Parathyroid adenoma (tissue), 2 donors: ENCODE measurements around the gene OSTF1.

Experiments used
- H2AFZ ChIP-seq: fragments of 300-600 bp; sonication (generic); one replicate; pipeline ENCODE4 v1.7.0; 2017; ENCODE audit warnings: antibody characterized with exemption, mild to moderate bottlenecking
- H3K27ac ChIP-seq: fragments of 300-600 bp; sonication (generic); one replicate; pipeline ENCODE4 v1.7.0; 2017
- H3K27me3 ChIP-seq: fragments of 300-600 bp; sonication (generic); one replicate; pipeline ENCODE4 v1.7.0; 2017; ENCODE audit warnings: low read length; ENCODE audit not compliant: control insufficient read depth, insufficient read depth
- H3K36me3 ChIP-seq: fragments of 300-600 bp; sonication (generic); one replicate; pipeline ENCODE4 v1.7.0; 2017; ENCODE audit warnings: low read length; ENCODE audit not compliant: control insufficient read depth, insufficient read depth
- H3K4me1 ChIP-seq: fragments of 300-600 bp; sonication (generic); one replicate; pipeline ENCODE4 v1.7.0; 2017; ENCODE audit warnings: control low read depth
- H3K4me2 ChIP-seq: fragments of 300-600 bp; sonication (generic); one replicate; pipeline ENCODE4 v1.7.0; 2017; ENCODE audit warnings: low read length
- H3K4me3 ChIP-seq: fragments of 300-600 bp; sonication (generic); one replicate; pipeline ENCODE4 v1.7.0; 2017; ENCODE audit warnings: low read depth, low read length
- H3K79me2 ChIP-seq: fragments of 300-600 bp; sonication (generic); one replicate; pipeline ENCODE4 v1.7.0; 2017; ENCODE audit warnings: control low read depth
- H3K9ac ChIP-seq: fragments of 300-600 bp; sonication (generic); one replicate; pipeline ENCODE4 v1.7.0; 2017; ENCODE audit warnings: mild to moderate bottlenecking
- H3K9me3 ChIP-seq: fragments of 300-600 bp; sonication (generic); one replicate; pipeline ENCODE4 v1.7.0; 2017; ENCODE audit warnings: low read length; ENCODE audit not compliant: control insufficient read depth
- TF ChIP-seq, protein P1 (sequence below): fragments of 300-600 bp; sonication (generic); IDR thresholded peaks from one replicate; pipeline ENCODE4 v1.7.0; 2017; ENCODE audit warnings: antibody characterized with exemption, mild to moderate bottlenecking
- donor health status: primary hyperparathyroidism.

OSTF1 gene

DNA sequence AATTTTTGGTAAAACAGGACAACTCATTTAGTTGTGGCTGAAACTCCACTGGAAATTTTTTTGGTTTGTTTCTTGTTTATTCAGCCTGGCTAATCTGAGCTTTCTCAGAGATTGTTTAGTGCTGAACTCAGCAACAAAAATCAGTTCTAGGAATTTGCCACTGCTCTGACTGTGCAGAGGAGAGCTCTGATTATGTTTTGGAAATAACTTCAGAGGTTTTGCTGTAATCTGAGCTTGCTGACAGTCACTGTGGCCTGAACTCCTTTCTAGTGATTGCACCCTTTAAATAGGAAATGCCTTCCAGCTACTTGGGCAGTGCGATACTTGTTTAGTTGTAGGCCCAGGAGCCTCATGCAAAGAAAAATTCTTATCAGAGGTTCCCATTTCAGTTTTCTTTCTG, 60.2 kb downstream of the OSTF1 start:
- Histone ChIP-seq H3K79me2 (no peaks in the 10 kb centered on the region), H3K27ac (peak overlapping the region; percentile 88), H3K27me3 (no peaks in the 10 kb centered on the region), H3K9me3 (no peaks in the 10 kb centered on the region), H2AFZ (no peak overlapping the region), H3K4me3 (peak overlapping the region; percentile 28), H3K9ac (no peak overlapping the region), H3K4me1 (peaks cover 7% of the 10 kb centered on the region), H3K36me3 (no peaks in the 10 kb centered on the region), H3K4me2 (peak overlapping the region; percentile 56)
- TF ChIP-seq, protein P1, sequence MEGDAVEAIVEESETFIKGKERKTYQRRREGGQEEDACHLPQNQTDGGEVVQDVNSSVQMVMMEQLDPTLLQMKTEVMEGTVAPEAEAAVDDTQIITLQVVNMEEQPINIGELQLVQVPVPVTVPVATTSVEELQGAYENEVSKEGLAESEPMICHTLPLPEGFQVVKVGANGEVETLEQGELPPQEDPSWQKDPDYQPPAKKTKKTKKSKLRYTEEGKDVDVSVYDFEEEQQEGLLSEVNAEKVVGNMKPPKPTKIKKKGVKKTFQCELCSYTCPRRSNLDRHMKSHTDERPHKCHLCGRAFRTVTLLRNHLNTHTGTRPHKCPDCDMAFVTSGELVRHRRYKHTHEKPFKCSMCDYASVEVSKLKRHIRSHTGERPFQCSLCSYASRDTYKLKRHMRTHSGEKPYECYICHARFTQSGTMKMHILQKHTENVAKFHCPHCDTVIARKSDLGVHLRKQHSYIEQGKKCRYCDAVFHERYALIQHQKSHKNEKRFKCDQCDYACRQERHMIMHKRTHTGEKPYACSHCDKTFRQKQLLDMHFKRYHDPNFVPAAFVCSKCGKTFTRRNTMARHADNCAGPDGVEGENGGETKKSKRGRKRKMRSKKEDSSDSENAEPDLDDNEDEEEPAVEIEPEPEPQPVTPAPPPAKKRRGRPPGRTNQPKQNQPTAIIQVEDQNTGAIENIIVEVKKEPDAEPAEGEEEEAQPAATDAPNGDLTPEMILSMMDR: no peak

DNA sequence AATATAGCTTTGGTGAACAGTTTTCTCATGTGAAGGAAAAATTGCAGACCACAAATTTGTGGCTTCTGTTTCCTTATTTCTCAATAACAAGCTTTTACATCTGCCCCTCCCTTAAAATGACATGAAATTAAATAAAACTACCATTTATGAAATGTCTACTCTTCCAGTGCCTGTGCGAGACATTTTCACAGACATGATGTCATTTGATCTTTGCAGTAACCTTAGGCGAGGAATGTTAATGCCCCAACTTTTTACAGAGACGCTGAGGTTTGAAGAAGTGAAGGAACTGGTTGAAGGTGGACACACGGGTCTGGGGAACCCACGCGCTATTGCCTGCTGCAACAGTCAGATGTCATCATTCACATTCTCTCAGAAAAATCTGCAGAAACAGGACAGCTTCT, 61.5 kb downstream of the OSTF1 start:
- H3K79me2 ChIP-seq: no peaks in the 10 kb centered on the region
- H3K9me3 ChIP-seq: no peaks in the 10 kb centered on the region
- peak overlapping the region; percentile 88 for H3K27ac ChIP-seq
- peaks cover 7% of the 10 kb centered on the region for H3K4me1 ChIP-seq
- no peak overlapping the region for H2AFZ ChIP-seq
- H3K4me3 ChIP-seq: peak overlapping the region; percentile 23
- H3K36me3 ChIP-seq: no peaks in the 10 kb centered on the region
- peak overlapping the region; percentile 39 for H3K4me2 ChIP-seq
- H3K9ac ChIP-seq: no peak overlapping the region
- H3K27me3 ChIP-seq: no peaks in the 10 kb centered on the region
- TF ChIP-seq, protein P1: no peak

DNA sequence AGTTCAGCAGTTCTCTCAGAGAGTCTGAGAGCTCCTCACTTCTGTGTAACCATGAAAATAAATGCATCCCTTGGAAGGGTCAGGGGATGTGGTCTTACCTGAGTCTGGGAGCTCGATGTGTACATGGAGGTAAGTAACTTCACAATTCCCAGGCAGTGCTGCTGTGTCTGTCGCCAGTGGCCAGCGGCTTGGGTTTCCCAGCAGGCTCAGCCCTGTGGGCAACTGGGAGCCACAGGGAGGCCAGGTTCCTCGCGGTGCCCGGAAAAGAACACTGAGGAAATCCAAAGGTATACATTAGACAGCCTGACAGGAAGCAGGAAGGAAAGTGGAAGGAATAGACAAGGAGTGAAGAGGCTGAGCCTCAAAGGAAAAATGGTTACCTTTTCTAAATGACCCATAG, 62.2 kb downstream of the OSTF1 start:
- H3K4me1 ChIP-seq: peaks cover 7% of the 10 kb centered on the region
- H3K36me3 ChIP-seq: no peaks in the 10 kb centered on the region
- no peaks in the 10 kb centered on the region for H3K27me3 ChIP-seq
- peak overlapping the region; percentile 88 for H3K27ac ChIP-seq
- H2AFZ ChIP-seq: no peak overlapping the region
- TF ChIP-seq, protein P1: no peak
- peak overlapping the region; percentile 39 for H3K4me2 ChIP-seq
- no peaks in the 10 kb centered on the region for H3K9me3 ChIP-seq
- no peak overlapping the region for H3K9ac ChIP-seq
- peak overlapping the region; percentile 23 for H3K4me3 ChIP-seq
- no peaks in the 10 kb centered on the region for H3K79me2 ChIP-seq

DNA sequence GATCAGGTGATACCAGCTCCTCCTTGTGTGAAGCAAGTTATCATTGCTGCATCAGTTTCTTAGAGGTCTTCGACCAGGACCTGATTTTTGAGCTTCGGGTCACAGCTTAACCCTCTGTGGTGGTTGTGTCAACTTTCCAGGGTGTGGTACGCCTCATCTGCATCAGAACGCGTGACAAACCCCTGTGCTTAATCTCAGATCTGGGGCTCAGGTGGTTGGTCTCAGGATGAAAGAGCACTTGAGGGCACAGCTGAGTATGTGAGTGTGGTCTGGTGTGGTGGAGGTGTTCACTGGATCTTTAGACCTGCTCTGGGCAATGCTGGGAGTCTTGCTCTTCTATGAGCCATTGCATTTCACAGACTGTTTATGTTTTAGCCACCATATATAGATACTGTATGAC, 64.1 kb downstream of the OSTF1 start:
- Histone ChIP-seq H3K4me3 (no peak overlapping the region), H3K9ac (no peak overlapping the region), H3K27ac (no peak overlapping the region), H3K27me3 (no peaks in the 10 kb centered on the region), H3K9me3 (no peaks in the 10 kb centered on the region), H3K4me1 (peaks cover 7% of the 10 kb centered on the region), H2AFZ (no peak overlapping the region), H3K79me2 (no peaks in the 10 kb centered on the region), H3K4me2 (peak overlapping the region; percentile 11), H3K36me3 (no peaks in the 10 kb centered on the region)
- TF ChIP-seq, protein P1: no peak

DNA sequence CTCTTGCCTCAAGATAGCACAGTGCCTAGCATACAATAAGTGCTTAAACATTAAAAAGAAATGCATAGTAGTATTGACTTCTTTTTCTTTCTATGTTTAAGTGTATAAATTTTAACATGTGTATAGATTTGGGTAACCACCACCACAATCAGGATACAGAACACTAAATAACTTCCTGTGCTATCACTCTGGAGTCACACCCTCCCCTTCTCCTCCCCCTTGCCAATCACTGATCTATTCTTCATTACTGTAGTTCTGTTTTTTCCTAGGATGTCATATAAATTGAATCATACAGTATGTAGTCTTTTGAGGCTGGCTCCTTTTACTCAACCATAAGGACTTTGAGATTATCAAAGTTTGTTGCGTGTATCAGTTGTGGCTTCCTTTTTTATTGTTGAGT, 68.5 kb downstream of the OSTF1 start:
- H3K36me3 ChIP-seq: no peaks in the 10 kb centered on the region
- H3K9me3 ChIP-seq: no peaks in the 10 kb centered on the region
- peaks cover 3% of the 10 kb centered on the region for H3K4me1 ChIP-seq
- H3K4me2 ChIP-seq: no peak overlapping the region
- H3K27me3 ChIP-seq: no peaks in the 10 kb centered on the region
- no peak overlapping the region for H2AFZ ChIP-seq
- H3K9ac ChIP-seq: no peak overlapping the region
- H3K27ac ChIP-seq: no peak overlapping the region
- H3K79me2 ChIP-seq: no peaks in the 10 kb centered on the region
- no peak overlapping the region for H3K4me3 ChIP-seq
- TF ChIP-seq, protein P1: no peak
